Astrocyte (in vitro differentiated cells and primary cell): ENCODE measurements around the gene SCAMP1. TPM values are rescaled to one million over a fixed set of nuclear protein-coding genes. Genes with fewer than 3 reads are reported as not detected.
A peak's percentile ranks its signal among the peaks of the same experiment; 100 is the strongest.

ENCODE experiments used
- DNase-seq: peaks from one replicate; pipeline ENCODE4 v3.0.0-alpha.2; 2010; ENCODE audit warnings: low read depth
- FAIRE-seq: peaks from 2 replicates; lab custom pipeline; 2011; peaks lifted over from hg19 to GRCh38; lab: Jason Lieb, UNC
- H2AFZ ChIP-seq: 2 replicates; pipeline ENCODE4 v1.6.0; 2012; ENCODE audit warnings: low read depth, low read length, inconsistent platforms
- H3K27ac ChIP-seq: 2 replicates; pipeline ENCODE4 v1.5.1; 2011; ENCODE audit warnings: low read depth, low read length, inconsistent platforms
- H3K27me3 ChIP-seq: 2 replicates; pipeline ENCODE4 v1.6.0; 2011; ENCODE audit warnings: low read length, inconsistent platforms; ENCODE audit not compliant: insufficient read depth
- H3K36me3 ChIP-seq: 2 replicates; pipeline ENCODE4 v1.5.1; 2011; ENCODE audit warnings: low read length, inconsistent platforms; ENCODE audit not compliant: insufficient read depth
- H3K4me1 ChIP-seq: 2 replicates; pipeline ENCODE4 v1.5.1; 2011; ENCODE audit warnings: low read length, inconsistent platforms; ENCODE audit not compliant: insufficient read depth
- H3K4me2 ChIP-seq: 2 replicates; pipeline ENCODE4 v1.6.0; 2012; ENCODE audit warnings: low read length, inconsistent platforms
- H3K4me3 ChIP-seq: 2 replicates; pipeline ENCODE4 v1.5.1; 2011; ENCODE audit warnings: low read depth, mild to moderate bottlenecking, low read length, inconsistent platforms; ENCODE audit not compliant: insufficient read depth
- H3K79me2 ChIP-seq: 2 replicates; pipeline ENCODE4 v1.6.0; 2012; ENCODE audit warnings: mild to moderate bottlenecking, low read length, inconsistent platforms; ENCODE audit not compliant: insufficient read depth
- H3K9ac ChIP-seq: 2 replicates; pipeline ENCODE4 v1.6.0; 2012; ENCODE audit warnings: mild to moderate bottlenecking, low read length, inconsistent platforms
- H3K9me3 ChIP-seq: 2 replicates; pipeline ENCODE4 v1.5.1; 2012; ENCODE audit warnings: low read depth, mild to moderate bottlenecking, low read length, inconsistent platforms; ENCODE audit not compliant: insufficient read depth
- H4K20me1 ChIP-seq: 2 replicates; pipeline ENCODE4 v1.6.0; 2012; ENCODE audit warnings: low read length, inconsistent platforms; ENCODE audit not compliant: insufficient read depth
- H3K27ac Mint-ChIP-seq: one replicate; pipeline ENCODE4 v1.8.0; 2021; ENCODE audit warnings: mild to moderate bottlenecking, mixed read lengths; ENCODE audit not compliant: unreplicated experiment
- H3K27me3 Mint-ChIP-seq: one replicate; pipeline ENCODE4 v1.8.0; 2021; ENCODE audit warnings: low read depth, mixed read lengths; ENCODE audit not compliant: unreplicated experiment
- H3K36me3 Mint-ChIP-seq: one replicate; pipeline ENCODE4 v1.8.0; 2021; ENCODE audit warnings: low read depth, mixed read lengths; ENCODE audit not compliant: unreplicated experiment
- H3K4me1 Mint-ChIP-seq: one replicate; pipeline ENCODE4 v1.8.0; 2021; ENCODE audit warnings: low read depth, mixed read lengths; ENCODE audit not compliant: unreplicated experiment
- H3K4me3 Mint-ChIP-seq: one replicate; pipeline ENCODE4 v1.8.0; 2021; ENCODE audit warnings: mild to moderate bottlenecking, moderate library complexity, mixed read lengths; ENCODE audit not compliant: unreplicated experiment
- H3K9me3 Mint-ChIP-seq: one replicate; pipeline ENCODE4 v1.8.0; 2021; ENCODE audit warnings: mild to moderate bottlenecking, mixed read lengths; ENCODE audit not compliant: unreplicated experiment
- CTCF ChIP-seq: IDR thresholded peaks from 2 replicates; pipeline ENCODE4 v1.5.1; 2011; ENCODE audit warnings: low read depth, mild to moderate bottlenecking, inconsistent platforms, low read length, moderate library complexity; ENCODE audit not compliant: insufficient read depth
- EZH2 ChIP-seq: IDR thresholded peaks from 2 replicates; pipeline ENCODE4 v1.6.1; 2012; ENCODE audit warnings: mild to moderate bottlenecking, low read length, inconsistent platforms; ENCODE audit not compliant: insufficient read depth
- total RNA-seq: library from RNA; stranded (reverse); gene quantifications from 2 replicates; pipeline ENCODE4 v1.2.1, GENCODE V29; 2021

Gene SCAMP1
- total RNA-seq, 1 donor from 2014 or later: 52.6 TPM

GRCh38 chr5:78471896-78472295, 111.5 kb downstream of the SCAMP1 start:
- Histone ChIP-seq H3K4me3 (no peak overlapping the region), H2AFZ (no peak overlapping the region), H4K20me1 (no peaks in the 10 kb centered on the region), H3K27ac (no peak overlapping the region), H3K79me2 (no peaks in the 10 kb centered on the region), H3K4me2 (no peak overlapping the region), H3K9ac (no peak overlapping the region), H3K36me3 (no peaks in the 10 kb centered on the region), H3K4me1 (no peaks in the 10 kb centered on the region), H3K9me3 (no peaks in the 10 kb centered on the region), H3K27me3 (no peaks in the 10 kb centered on the region)
- Mint-ChIP-seq H3K27ac (no peak overlapping the region), H3K4me1 (no peaks in the 10 kb centered on the region), H3K36me3 (no peaks in the 10 kb centered on the region), H3K4me3 (no peak overlapping the region), H3K9me3 (no peaks in the 10 kb centered on the region), H3K27me3 (no peaks in the 10 kb centered on the region)
- no peak for FAIRE-seq
- TF ChIP-seq CTCF: no peak
- no peak for TF ChIP-seq EZH2
- no peak for DNase-seq

- H2AFZ ChIP-seq: no peak overlapping the region
- no peaks in the 10 kb centered on the region for H3K27me3 ChIP-seq
- H3K9me3 Mint-ChIP-seq: no peaks in the 10 kb centered on the region
- H4K20me1 ChIP-seq: no peaks in the 10 kb centered on the region
- no peaks in the 10 kb centered on the region for H3K27me3 Mint-ChIP-seq
- no peaks in the 10 kb centered on the region for H3K9me3 ChIP-seq
- no peaks in the 10 kb centered on the region for H3K4me1 ChIP-seq
- peak; percentile 38 for TF ChIP-seq CTCF
- TF ChIP-seq EZH2: no peak
- H3K27ac Mint-ChIP-seq: no peak overlapping the region
- H3K79me2 ChIP-seq: no peaks in the 10 kb centered on the region
- no peak overlapping the region for H3K4me3 ChIP-seq
- no peaks in the 10 kb centered on the region for H3K4me1 Mint-ChIP-seq
- no peak overlapping the region for H3K4me3 Mint-ChIP-seq
- no peak overlapping the region for H3K27ac ChIP-seq
- H3K36me3 ChIP-seq: no peaks in the 10 kb centered on the region
- no peaks in the 10 kb centered on the region for H3K36me3 Mint-ChIP-seq
- H3K4me2 ChIP-seq: no peak overlapping the region
- DNase-seq (peak; percentile 15), FAIRE-seq (no peak)
- H3K9ac ChIP-seq: no peak overlapping the region
Observed at GRCh38 chr5:78472469-78473106, 112.2 kb downstream of the SCAMP1 start.

- DNase-seq (no peak), FAIRE-seq (no peak)
- no peaks in the 10 kb centered on the region for H3K9me3 ChIP-seq
- H4K20me1 ChIP-seq: no peaks in the 10 kb centered on the region
- no peaks in the 10 kb centered on the region for H3K4me1 Mint-ChIP-seq
- no peaks in the 10 kb centered on the region for H3K79me2 ChIP-seq
- no peaks in the 10 kb centered on the region for H3K36me3 Mint-ChIP-seq
- H2AFZ ChIP-seq: no peak overlapping the region
- no peaks in the 10 kb centered on the region for H3K36me3 ChIP-seq
- no peaks in the 10 kb centered on the region for H3K27me3 ChIP-seq
- TF ChIP-seq EZH2 (no peak), CTCF (no peak)
- H3K9ac ChIP-seq: no peak overlapping the region
- no peaks in the 10 kb centered on the region for H3K27me3 Mint-ChIP-seq
- H3K4me3 Mint-ChIP-seq: no peak overlapping the region
- no peak overlapping the region for H3K27ac ChIP-seq
- H3K4me1 ChIP-seq: no peaks in the 10 kb centered on the region
- no peak overlapping the region for H3K4me3 ChIP-seq
- H3K27ac Mint-ChIP-seq: no peak overlapping the region
- H3K9me3 Mint-ChIP-seq: no peaks in the 10 kb centered on the region
- H3K4me2 ChIP-seq: no peak overlapping the region
Observed at GRCh38 chr5:78473751-78474150, 113.3 kb downstream of the SCAMP1 start.
